ENCODE data around the gene SLC24A3.

GRCh38 chr20:19460386-19460785 lies 247.9 kb downstream of the SLC24A3 start:
- TF ChIP-seq CTCF (IDR thresholded peaks at IDR 0.05; ENCODE audit: low read depth, low read length, poor library complexity, severe bottlenecking): no peak
- no peak for TF ChIP-seq EZH2phosphoT487 (IDR thresholded peaks at IDR 0.05; ENCODE audit: borderline replicate concordance, low read length)

All from DOHH2 (cell line).